Measurements from ENCODE around the gene SSNA1. TPM values are rescaled to one million over a fixed set of nuclear protein-coding genes. Genes with fewer than 3 reads are reported as not detected.

The SSNA1 gene
- total RNA-seq, 2 donors from 2014 or later: 40.6 to 67.1 TPM

DNA sequence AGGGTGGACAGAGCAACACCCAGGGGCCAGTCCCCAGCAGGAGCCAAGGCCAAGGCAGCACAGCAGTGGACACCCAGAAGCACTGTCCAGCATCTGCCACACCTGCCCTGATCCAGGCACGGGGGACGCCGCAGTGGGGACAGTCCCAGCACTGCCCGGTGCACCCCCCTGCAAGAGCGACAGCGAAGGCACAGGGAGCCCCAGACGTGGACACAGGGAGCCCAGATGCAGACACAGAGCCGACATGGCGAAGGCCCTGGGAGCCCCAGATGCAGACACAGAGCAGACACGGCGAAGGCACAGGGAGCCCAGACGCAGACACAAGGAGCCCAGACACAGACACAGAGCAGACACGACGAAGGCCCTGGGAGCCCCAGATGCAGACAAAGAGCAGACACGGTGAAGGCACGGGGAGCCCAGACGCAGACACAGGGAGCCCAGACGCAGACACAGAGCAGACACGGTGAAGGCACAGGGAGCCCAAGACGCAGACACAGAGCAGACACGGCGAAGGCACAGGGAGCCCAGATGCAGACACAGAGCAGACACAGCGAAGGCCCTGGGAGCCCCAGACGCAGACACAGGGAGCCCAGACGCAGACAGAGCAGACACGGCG is 4.4 kb upstream of the SSNA1 start:
- peaks cover 18 to 21% of the 10 kb centered on the region in 2 donors for H3K4me1 ChIP-seq (ENCODE audit: control insufficient read depth in 1 of 2, low read depth in 2 of 2)
- ATAC-seq (ENCODE audit: insufficient number of reproducible peaks, low FRiP score, low read depth) (no peak), DNase-seq (ENCODE audit: low spot score) (no peak)
- TF ChIP-seq, protein P1, sequence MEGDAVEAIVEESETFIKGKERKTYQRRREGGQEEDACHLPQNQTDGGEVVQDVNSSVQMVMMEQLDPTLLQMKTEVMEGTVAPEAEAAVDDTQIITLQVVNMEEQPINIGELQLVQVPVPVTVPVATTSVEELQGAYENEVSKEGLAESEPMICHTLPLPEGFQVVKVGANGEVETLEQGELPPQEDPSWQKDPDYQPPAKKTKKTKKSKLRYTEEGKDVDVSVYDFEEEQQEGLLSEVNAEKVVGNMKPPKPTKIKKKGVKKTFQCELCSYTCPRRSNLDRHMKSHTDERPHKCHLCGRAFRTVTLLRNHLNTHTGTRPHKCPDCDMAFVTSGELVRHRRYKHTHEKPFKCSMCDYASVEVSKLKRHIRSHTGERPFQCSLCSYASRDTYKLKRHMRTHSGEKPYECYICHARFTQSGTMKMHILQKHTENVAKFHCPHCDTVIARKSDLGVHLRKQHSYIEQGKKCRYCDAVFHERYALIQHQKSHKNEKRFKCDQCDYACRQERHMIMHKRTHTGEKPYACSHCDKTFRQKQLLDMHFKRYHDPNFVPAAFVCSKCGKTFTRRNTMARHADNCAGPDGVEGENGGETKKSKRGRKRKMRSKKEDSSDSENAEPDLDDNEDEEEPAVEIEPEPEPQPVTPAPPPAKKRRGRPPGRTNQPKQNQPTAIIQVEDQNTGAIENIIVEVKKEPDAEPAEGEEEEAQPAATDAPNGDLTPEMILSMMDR (IDR thresholded peaks at IDR 0.05): no peak
- H3K27me3 ChIP-seq (replicated peaks; ENCODE audit: insufficient read depth): no peaks in the 10 kb centered on the region
- H3K9me3 ChIP-seq: no peaks in the 10 kb centered on the region
- H3K27ac ChIP-seq: no peak overlapping the region
- H3K4me3 ChIP-seq: no peak overlapping the region
- H3K36me3 ChIP-seq: peaks cover 59% of the 10 kb centered on the region

GRCh38 chr9:137184881-137185660 is 3.4 kb upstream of the SSNA1 start:
- ATAC-seq (ENCODE audit: insufficient number of reproducible peaks, low FRiP score, low read depth) (no peak), DNase-seq (ENCODE audit: low spot score) (no peak)
- H3K36me3 ChIP-seq: peaks cover 54% of the 10 kb centered on the region
- no peak overlapping the region for H3K27ac ChIP-seq
- H3K4me1 ChIP-seq (ENCODE audit: control insufficient read depth in 1 of 2, low read depth in 2 of 2): peaks cover 27 to 31% of the 10 kb centered on the region in 2 donors
- TF ChIP-seq, protein P1 (IDR thresholded peaks at IDR 0.05): no peak
- no peak overlapping the region for H3K4me3 ChIP-seq
- H3K27me3 ChIP-seq (replicated peaks; ENCODE audit: insufficient read depth): no peaks in the 10 kb centered on the region
- no peaks in the 10 kb centered on the region for H3K9me3 ChIP-seq

DNA sequence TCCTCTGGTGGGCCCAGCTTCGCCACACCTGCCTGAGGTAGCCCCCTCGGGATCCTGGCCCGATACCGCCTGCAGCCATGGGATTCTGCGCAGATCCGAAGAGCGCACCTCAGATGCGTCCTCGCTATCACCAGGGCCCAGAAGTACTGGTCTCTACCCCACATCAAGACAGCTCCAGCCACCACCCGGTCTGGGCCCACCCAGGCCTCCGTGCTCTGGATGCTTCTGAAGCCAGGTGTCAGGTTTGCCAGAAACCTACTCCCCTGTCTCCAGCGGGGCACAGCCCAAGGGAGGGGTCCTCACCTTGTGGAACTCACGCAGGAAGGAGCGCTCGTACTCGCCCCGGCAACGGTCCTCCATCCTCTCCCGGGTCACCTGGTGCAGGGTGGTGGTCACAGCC is 2.6 kb upstream of the SSNA1 start:
- no peaks in the 10 kb centered on the region for H3K27me3 ChIP-seq (replicated peaks; ENCODE audit: insufficient read depth)
- peaks cover 50% of the 10 kb centered on the region for H3K36me3 ChIP-seq
- DNase-seq (ENCODE audit: low spot score) (no peak), ATAC-seq (ENCODE audit: insufficient number of reproducible peaks, low FRiP score, low read depth) (no peak)
- TF ChIP-seq, protein P1 (IDR thresholded peaks at IDR 0.05): no peak
- no peak overlapping the region for H3K27ac ChIP-seq
- no peak overlapping the region for H3K4me3 ChIP-seq
- H3K4me1 ChIP-seq (ENCODE audit: control insufficient read depth in 1 of 2, low read depth in 2 of 2): peaks cover 30 to 39% of the 10 kb centered on the region in 2 donors
- no peaks in the 10 kb centered on the region for H3K9me3 ChIP-seq

DNA sequence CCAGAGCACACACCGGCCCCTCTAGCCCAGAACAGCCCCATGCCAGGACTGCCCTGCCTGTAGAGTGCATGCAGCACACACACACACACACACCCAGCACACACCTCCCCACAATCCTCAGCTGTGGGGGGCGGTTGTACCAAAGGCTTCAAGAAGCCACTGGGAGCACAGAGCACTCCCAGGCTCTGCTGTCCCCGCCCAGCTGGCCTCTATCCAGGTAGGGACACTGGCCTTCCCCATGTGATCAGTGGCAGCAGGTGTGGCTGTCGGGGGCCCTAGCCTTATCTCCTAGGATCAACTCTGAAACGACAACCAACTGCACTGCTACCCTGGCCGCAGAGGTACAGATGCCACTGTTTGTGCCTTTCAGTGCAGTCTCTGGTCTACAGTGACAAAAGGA is 2.1 kb upstream of the SSNA1 start:
- H3K4me3 ChIP-seq: no peak overlapping the region

GRCh38 chr9:137187386-137187785 is 1.1 kb upstream of the SSNA1 start:
- Histone ChIP-seq H3K36me3 (peaks cover 43% of the 10 kb centered on the region), H3K4me1 (ENCODE audit: control insufficient read depth in 1 of 2, low read depth in 2 of 2) (peaks cover 30 to 39% of the 10 kb centered on the region in 2 donors), H3K9me3 (no peaks in the 10 kb centered on the region), H3K27ac (no peak overlapping the region), H3K4me3 (peak overlapping the region; percentile 84), H3K27me3 (replicated peaks; ENCODE audit: insufficient read depth) (no peaks in the 10 kb centered on the region)
- DNase-seq (ENCODE audit: low spot score) (no peak), ATAC-seq (ENCODE audit: insufficient number of reproducible peaks, low FRiP score, low read depth) (no peak)
- TF ChIP-seq, protein P1 (IDR thresholded peaks at IDR 0.05): no peak

More for the DNA sequence above, 2.1 kb upstream of the SSNA1 start:
- ATAC-seq (ENCODE audit: insufficient number of reproducible peaks, low FRiP score, low read depth) (no peak), DNase-seq (ENCODE audit: low spot score) (no peak)
- Histone ChIP-seq H3K27ac (no peak overlapping the region), H3K27me3 (replicated peaks; ENCODE audit: insufficient read depth) (no peaks in the 10 kb centered on the region), H3K4me1 (ENCODE audit: control insufficient read depth in 1 of 2, low read depth in 2 of 2) (peaks cover 30 to 39% of the 10 kb centered on the region in 2 donors), H3K36me3 (peaks cover 50% of the 10 kb centered on the region), H3K9me3 (no peaks in the 10 kb centered on the region)
- TF ChIP-seq, protein P1 (IDR thresholded peaks at IDR 0.05): no peak

Data from thoracic aorta (tissue), 2 donors.